ENCODE data around the gene S100A13.
A peak's percentile ranks its signal among the peaks of the same experiment; 100 is the strongest.
"Not testable (repeated sequence)": the region's sequence is repeated elsewhere in the genome, so short reads cannot be mapped to it uniquely, and the experiment has no call there.

The S100A13 gene

GRCh38 chr1:153648000-153648643 lies 20.8 kb upstream of the S100A13 start:
- no peak for DNase-seq (ENCODE audit: low spot score)

GRCh38 chr1:153647346-153647714 lies 20.0 kb upstream of the S100A13 start:
- no peak for DNase-seq (ENCODE audit: low spot score)

- DNase-seq (ENCODE audit: low spot score) = no peak
Measured at GRCh38 chr1:153646672-153647345, 19.5 kb upstream of the S100A13 start.

- DNase-seq (ENCODE audit: low spot score) = no peak
Measured at GRCh38 chr1:153643816-153644215, 16.5 kb upstream of the S100A13 start.

GRCh38 chr1:153643100-153643499 lies 15.8 kb upstream of the S100A13 start:
- no peak for DNase-seq (ENCODE audit: low spot score)

- no peak for DNase-seq (ENCODE audit: low spot score)
Measured at GRCh38 chr1:153642161-153642560, 14.9 kb upstream of the S100A13 start.

GRCh38 chr1:153640861-153641260 lies 13.6 kb upstream of the S100A13 start:
- no peak for DNase-seq (ENCODE audit: low spot score)

- DNase-seq (ENCODE audit: low spot score) = not testable (repeated sequence)
Measured at GRCh38 chr1:153640213-153640612, 12.9 kb upstream of the S100A13 start.

GRCh38 chr1:153639280-153639679 lies 12.0 kb upstream of the S100A13 start:
- no peak for DNase-seq (ENCODE audit: low spot score)

GRCh38 chr1:153638261-153638660 lies 11.0 kb upstream of the S100A13 start:
- no peak for DNase-seq (ENCODE audit: low spot score)

- no peak for DNase-seq (ENCODE audit: low spot score)
Measured at GRCh38 chr1:153636312-153636711, 9.0 kb upstream of the S100A13 start.

- no peak for DNase-seq (ENCODE audit: low spot score)
Measured at GRCh38 chr1:153635872-153636271, 8.6 kb upstream of the S100A13 start.

GRCh38 chr1:153633754-153634665 lies 6.7 kb upstream of the S100A13 start, which contains the start of gene CHTOP:
Gene CHTOP, plus strand, starts transcription at chr1:153634066. Its CDS starts 2,523 bp downstream, at chr1:153636589.
- peak; percentile 99 for DNase-seq (ENCODE audit: low spot score)

- peak; percentile 41 for DNase-seq (ENCODE audit: low spot score)
Measured at GRCh38 chr1:153633161-153633753, 6.0 kb upstream of the S100A13 start.

- DNase-seq (ENCODE audit: low spot score) = no peak
Measured at GRCh38 chr1:153631047-153632022, 4.0 kb upstream of the S100A13 start.

GRCh38 chr1:153630384-153630783 lies 3.1 kb upstream of the S100A13 start:
- DNase-seq (ENCODE audit: low spot score) = no peak

GRCh38 chr1:153629971-153630370 lies 2.7 kb upstream of the S100A13 start:
- DNase-seq (ENCODE audit: low spot score) = no peak

GRCh38 chr1:153629343-153629665 lies 2.0 kb upstream of the S100A13 start:
- no peak for DNase-seq (ENCODE audit: low spot score)

GRCh38 chr1:153628638-153629342 lies 1.5 kb upstream of the S100A13 start:
- no peak for DNase-seq (ENCODE audit: low spot score)
